Endothelial cell of umbilical vein (primary cell): ENCODE data around the gene GIPR.

Experiments used
- CTCF ChIP-seq, 2 donors: IDR thresholded peaks; 1 replicate in 1 of 2; 2 replicates in 1 of 2; pipeline ENCODE4 v1.5.1; 2011; ENCODE audit warnings: low read length in 2 of 2, mild to moderate bottlenecking in 2 of 2, moderate library complexity in 2 of 2, control low read depth in 1 of 2, inconsistent platforms in 1 of 2, low read depth in 1 of 2; ENCODE audit not compliant: insufficient read depth in 1 of 2; ENCODE audit errors: extremely low read depth in 1 of 2
- EZH2 ChIP-seq: IDR thresholded peaks from 2 replicates; pipeline ENCODE4 v1.6.1; 2012; ENCODE audit warnings: borderline replicate concordance, low read depth, mild to moderate bottlenecking, moderate library complexity, low read length, inconsistent platforms; ENCODE audit not compliant: severe bottlenecking
- FOS ChIP-seq: IDR thresholded peaks from 2 replicates; pipeline ENCODE4 v1.6.1; 2011; ENCODE audit warnings: mild to moderate bottlenecking, low read length, moderate library complexity, borderline replicate concordance; ENCODE audit not compliant: insufficient read depth
- GATA2 ChIP-seq: IDR thresholded peaks from 2 replicates; pipeline ENCODE4 v1.7.0; 2011; ENCODE audit warnings: low read depth, mild to moderate bottlenecking, moderate library complexity, mixed read lengths, low read length; ENCODE audit not compliant: insufficient read length, insufficient read depth
- JUN ChIP-seq: IDR thresholded peaks from 2 replicates; pipeline ENCODE4 v1.6.1; 2011; ENCODE audit warnings: borderline replicate concordance, low read depth; ENCODE audit not compliant: insufficient read length, insufficient read depth
- MAX ChIP-seq: IDR thresholded peaks from 2 replicates; pipeline ENCODE4 v1.6.1; 2011; ENCODE audit not compliant: insufficient read depth, insufficient read length
- MYC ChIP-seq: IDR thresholded peaks from one replicate; pipeline ENCODE4 v1.6.1; 2011; ENCODE audit warnings: mild to moderate bottlenecking, low read depth, low read length
- POLR2A ChIP-seq: IDR thresholded peaks from 2 replicates; pipeline ENCODE4 v1.6.1; 2012; ENCODE audit warnings: low read depth, mild to moderate bottlenecking, control low read depth, low read length
- POLR2AphosphoS5 ChIP-seq: IDR thresholded peaks from 2 replicates; pipeline ENCODE4 v1.6.1; 2012; ENCODE audit warnings: low read depth, mild to moderate bottlenecking, control low read depth, low read length, moderate library complexity; ENCODE audit not compliant: insufficient read depth

GRCh38 chr19:45677351-45678230 lies 9.6 kb downstream of the GIPR start:
- TF ChIP-seq CTCF (IDR thresholded peaks at IDR 0.05; ENCODE audit: extremely low read depth in 1 of 2, insufficient read depth in 1 of 2, low read depth in 1 of 2, low read length in 2 of 2) (peak; percentile 15 to 54), JUN (no peak), POLR2A (no peak), MAX (no peak), POLR2AphosphoS5 (no peak), EZH2 (no peak), MYC (no peak), GATA2 (no peak), FOS (no peak)
